ENCODE results near the gene HIVEP1.

The HIVEP1 gene

DNA sequence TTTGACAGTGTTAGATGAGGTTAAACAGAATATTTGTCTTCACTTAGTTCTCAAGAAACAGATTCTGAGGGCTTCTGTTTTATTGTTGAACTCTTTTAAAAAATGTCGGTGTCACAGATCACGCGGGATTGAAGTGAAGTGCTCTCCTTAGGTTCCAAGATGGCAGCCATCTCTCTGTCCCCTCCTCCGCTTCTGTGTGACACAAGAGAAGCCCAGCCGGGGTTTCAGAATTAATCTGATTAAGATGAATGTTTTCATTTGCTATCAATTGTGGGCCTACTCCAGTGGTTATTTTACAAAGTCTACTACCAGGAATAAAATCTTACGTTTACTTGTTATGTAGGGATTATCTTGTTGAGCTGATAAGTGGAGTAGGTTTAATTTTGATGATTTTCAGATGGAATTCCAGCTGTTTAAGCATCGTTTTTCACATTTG, 10.9 kb downstream of the HIVEP1 start:
- no peaks in the 10 kb centered on the region for H3K27me3 Mint-ChIP-seq
- no peak overlapping the region for H3K27ac Mint-ChIP-seq
- ATAC-seq, result no peak
- peaks cover 64% of the 10 kb centered on the region for H3K4me1 Mint-ChIP-seq
- H3K4me3 Mint-ChIP-seq, result no peak overlapping the region
- H3K36me3 Mint-ChIP-seq, result peaks cover 81% of the 10 kb centered on the region
- peaks cover 3% of the 10 kb centered on the region for H3K9me3 Mint-ChIP-seq

DNA sequence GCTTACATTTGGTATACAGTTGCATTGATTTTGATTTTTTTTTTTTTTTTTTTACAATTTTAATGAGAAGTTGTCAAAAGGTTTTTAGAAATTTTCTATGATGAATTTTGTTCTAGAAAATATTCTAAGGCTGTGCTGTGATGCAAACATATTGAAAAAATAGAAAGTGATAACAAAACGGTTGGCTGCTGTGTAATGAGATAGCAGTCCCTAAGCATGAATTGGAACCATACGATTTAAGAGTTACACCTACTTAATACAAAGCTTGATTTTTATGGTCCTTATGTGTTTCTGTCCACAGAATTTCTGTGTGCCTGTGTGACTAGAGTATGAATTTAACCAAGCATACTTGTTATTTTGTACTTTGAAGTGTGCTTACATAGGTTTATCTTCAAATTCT, 12.1 kb downstream of the HIVEP1 start:
- Mint-ChIP-seq H3K27me3 (no peaks in the 10 kb centered on the region), H3K9me3 (peaks cover 8% of the 10 kb centered on the region), H3K4me1 (peaks cover 59% of the 10 kb centered on the region), H3K4me3 (no peak overlapping the region), H3K27ac (no peak overlapping the region), H3K36me3 (peaks cover 81% of the 10 kb centered on the region)
- no peak for ATAC-seq

DNA sequence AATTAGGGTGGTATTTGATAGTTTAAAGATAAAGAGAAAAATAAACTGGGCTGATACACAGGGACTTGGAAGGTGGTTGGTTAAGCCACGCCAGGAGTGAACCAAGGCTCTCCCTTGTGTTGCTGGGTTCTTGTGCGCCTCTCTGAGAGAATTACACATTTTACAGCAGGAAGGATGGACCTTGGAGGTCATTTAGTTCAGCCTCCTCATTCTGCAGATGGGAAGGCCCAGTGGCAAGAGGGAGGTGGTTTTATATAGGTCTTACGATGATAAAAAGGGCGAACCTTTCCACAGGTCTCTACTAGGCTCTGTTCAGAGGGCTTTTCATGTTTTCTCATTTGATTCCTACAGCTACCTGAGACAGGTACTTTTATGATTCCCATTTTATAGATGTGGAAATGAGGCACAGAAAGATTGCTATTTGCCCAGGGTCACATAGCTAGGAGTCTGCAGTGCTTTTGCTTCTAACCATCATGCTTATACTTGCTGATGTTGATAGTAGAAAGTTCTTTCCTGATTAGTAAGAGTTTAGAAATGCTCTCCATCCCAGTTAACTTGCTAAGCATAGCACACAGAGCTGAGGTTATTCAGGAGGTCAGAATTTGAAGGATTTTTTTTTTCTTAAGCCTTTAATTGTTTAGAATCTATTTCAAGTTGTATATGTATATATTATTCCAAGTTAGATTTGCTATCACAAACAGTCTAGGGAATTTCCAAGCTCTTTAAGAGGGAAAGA, 12.8 kb downstream of the HIVEP1 start:
- Mint-ChIP-seq H3K4me1 (peaks cover 55% of the 10 kb centered on the region), H3K27ac (no peak overlapping the region), H3K4me3 (no peak overlapping the region), H3K27me3 (no peaks in the 10 kb centered on the region), H3K36me3 (peaks cover 81% of the 10 kb centered on the region), H3K9me3 (peaks cover 8% of the 10 kb centered on the region)
- no peak for ATAC-seq

DNA sequence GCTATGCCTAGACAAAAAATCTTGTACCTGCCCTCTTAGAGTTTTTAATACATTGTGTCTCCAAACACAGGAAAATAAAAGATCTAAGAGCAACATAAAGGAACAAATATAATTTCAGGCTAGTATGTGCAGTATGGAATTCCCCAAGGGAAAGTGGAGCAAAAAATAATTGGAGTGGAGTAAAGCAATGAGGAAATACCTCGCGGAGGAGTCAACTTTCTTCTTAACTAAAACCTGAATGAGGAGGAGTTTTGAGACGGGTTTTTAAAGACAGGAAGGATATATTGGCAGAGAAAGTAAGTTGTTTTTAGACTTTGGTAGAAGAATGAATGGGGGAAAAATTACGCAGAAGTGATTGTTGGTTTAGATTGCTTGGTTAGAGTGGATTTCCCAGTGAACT, 14.0 kb downstream of the HIVEP1 start:
- ATAC-seq, result no peak
- Mint-ChIP-seq H3K27ac (peak overlapping the region; percentile 29), H3K27me3 (no peaks in the 10 kb centered on the region), H3K9me3 (peaks cover 11% of the 10 kb centered on the region), H3K4me3 (peak overlapping the region; percentile 13), H3K36me3 (peaks cover 83% of the 10 kb centered on the region), H3K4me1 (peaks cover 52% of the 10 kb centered on the region)

DNA sequence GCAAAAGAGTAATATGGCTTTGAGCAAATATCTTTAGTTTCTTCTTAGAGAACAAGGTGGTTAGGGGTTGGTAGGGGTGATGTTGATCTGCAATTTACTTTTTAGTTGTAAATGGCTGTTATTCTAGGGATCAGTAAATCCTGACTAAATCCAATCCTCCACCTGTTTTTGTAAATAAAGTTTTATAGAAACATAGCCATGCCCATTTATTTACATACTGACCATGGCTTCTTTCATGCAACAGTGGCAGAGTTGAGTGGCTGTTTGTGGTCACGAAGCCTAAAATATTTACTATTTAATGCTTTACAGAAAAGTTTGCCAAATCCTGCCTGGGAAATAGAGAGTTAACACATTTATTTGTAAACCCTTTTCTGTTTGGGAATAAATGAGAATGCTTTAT, 14.7 kb downstream of the HIVEP1 start:
- Mint-ChIP-seq H3K36me3 (peaks cover 85% of the 10 kb centered on the region), H3K4me1 (peaks cover 55% of the 10 kb centered on the region), H3K27ac (peak overlapping the region; percentile 13), H3K9me3 (peaks cover 11% of the 10 kb centered on the region), H3K4me3 (no peak overlapping the region), H3K27me3 (no peaks in the 10 kb centered on the region)
- ATAC-seq, result no peak

DNA sequence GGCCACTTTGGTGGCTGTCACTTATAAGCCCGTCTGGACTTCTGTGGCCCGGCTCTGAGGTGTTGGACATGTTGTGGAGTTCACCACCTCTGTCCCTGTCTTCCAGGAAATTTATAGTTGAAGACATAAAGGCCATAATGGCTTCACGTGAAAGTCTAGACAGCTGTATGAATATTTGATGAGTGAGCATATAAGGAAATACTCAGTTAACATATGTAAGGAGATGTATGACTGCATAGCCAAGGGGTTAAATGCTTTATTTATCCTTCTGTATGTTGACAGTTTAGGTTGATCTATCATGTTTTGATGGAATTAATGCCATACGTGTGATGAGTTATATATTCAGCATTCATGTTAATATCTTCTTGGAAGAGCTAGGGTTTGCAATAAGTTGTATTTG, 16.1 kb downstream of the HIVEP1 start:
- Mint-ChIP-seq H3K36me3 (peaks cover 83% of the 10 kb centered on the region), H3K27ac (peak overlapping the region; percentile 13), H3K9me3 (peaks cover 11% of the 10 kb centered on the region), H3K4me1 (peaks cover 63% of the 10 kb centered on the region), H3K4me3 (no peak overlapping the region), H3K27me3 (no peaks in the 10 kb centered on the region)
- no peak for ATAC-seq

DNA sequence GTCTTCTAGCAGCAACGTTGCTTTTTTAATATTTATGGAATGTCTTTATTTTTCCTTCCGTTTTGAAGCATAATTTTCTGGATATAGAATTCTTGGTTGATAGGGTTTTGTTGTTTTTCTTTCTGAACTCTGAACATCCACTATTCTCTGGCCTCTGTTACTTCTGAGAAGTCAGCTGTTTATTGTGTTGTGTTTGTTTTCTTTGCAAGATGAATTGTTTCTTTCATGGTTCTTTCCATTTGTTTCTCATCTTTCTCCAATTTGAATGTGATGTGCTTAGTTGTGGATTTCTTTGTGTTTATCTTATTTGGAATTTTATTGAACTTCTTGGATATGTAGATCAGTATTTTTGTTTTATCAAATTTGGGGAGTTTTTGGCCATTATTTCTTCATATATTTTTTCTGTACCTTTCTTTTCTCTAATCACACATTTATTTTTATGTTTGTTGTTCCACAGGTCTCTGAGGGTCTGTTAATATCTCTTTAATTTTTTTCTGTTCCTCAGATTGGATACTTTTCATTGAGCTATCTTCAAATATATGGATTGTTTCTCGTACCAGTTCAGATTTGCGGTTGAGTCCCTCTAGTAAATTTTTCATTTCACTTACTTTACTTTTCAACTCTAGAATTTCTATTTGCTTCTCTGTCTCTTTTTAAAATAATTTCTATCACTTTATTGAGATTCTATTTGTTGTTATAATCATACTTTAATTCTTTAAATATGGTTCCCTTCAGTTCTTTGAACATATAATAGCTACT, 18.0 kb downstream of the HIVEP1 start:
- no peak for ATAC-seq
- Mint-ChIP-seq H3K27ac (no peak overlapping the region), H3K4me1 (peaks cover 74% of the 10 kb centered on the region), H3K9me3 (peaks cover 11% of the 10 kb centered on the region), H3K4me3 (no peak overlapping the region), H3K27me3 (no peaks in the 10 kb centered on the region), H3K36me3 (peaks cover 77% of the 10 kb centered on the region)

DNA sequence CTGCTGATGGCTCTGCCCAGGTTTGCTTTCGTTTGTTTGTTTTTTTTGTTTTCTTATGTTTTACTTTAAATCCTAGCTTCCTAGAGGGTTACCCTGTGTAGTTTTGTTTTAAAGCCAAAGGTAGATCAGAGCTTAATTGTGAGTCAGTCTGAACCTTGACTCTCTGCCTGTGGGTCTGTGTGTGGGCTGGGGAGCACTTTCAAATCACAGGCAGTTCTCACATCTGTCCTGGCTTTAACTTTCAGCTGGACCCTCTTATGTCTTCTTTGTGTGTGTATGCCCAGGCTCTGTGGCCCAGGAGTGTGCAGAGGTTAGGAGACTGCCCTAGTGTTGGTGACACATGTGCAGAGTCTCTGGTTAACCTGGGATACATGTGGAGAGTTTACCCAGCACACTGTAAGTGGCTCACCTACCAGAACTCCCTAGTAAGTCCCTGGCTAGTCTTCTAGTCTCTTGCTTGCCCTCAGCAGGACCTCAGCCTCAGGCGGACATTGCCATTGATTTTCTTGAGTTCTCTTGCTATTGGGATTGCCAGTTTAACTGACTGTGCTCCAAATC, 19.0 kb downstream of the HIVEP1 start:
- no peak overlapping the region for H3K27ac Mint-ChIP-seq
- peaks cover 73% of the 10 kb centered on the region for H3K4me1 Mint-ChIP-seq
- H3K27me3 Mint-ChIP-seq, result no peaks in the 10 kb centered on the region
- H3K9me3 Mint-ChIP-seq, result peaks cover 11% of the 10 kb centered on the region
- peaks cover 70% of the 10 kb centered on the region for H3K36me3 Mint-ChIP-seq
- no peak overlapping the region for H3K4me3 Mint-ChIP-seq
- no peak for ATAC-seq

DNA sequence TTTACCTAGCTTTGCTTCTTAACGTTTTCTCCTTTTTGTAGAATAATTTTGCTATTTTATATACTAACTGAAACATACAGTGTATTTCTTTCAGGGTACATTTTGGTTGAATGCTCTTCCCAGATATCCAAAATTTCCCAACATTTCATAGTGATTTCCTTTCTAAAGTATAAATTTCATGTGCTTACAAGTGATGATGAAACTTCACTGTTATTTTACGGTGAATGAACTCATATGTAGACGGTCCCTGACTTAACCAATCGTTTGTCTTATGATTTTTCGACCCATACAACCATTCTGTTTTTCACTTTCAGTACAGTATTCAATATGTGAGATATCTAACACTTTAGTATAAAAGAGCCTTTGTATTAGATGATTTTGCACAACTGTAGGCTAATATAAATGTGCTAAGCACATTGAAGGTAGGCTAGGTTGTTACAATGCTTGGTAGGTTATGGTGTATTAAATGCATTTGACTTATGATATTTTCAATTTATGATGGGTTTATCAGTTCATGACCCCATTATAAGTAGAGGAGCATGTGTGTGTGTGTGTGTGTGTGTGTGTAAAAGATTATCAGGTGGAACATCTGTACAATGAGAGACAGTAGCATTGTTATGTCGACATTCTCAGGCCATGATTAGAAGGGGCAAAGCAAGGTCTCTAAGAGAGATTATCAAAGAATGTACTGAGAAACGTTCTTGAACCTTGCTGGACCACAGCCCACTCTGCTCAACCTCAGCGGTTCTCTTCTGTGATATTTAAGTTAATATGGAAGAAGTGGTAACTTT, 20.9 kb downstream of the HIVEP1 start:
- no peaks in the 10 kb centered on the region for H3K27me3 Mint-ChIP-seq
- no peak overlapping the region for H3K27ac Mint-ChIP-seq
- no peak for ATAC-seq
- peaks cover 71% of the 10 kb centered on the region for H3K4me1 Mint-ChIP-seq
- peaks cover 64% of the 10 kb centered on the region for H3K36me3 Mint-ChIP-seq
- peaks cover 8% of the 10 kb centered on the region for H3K9me3 Mint-ChIP-seq
- no peak overlapping the region for H3K4me3 Mint-ChIP-seq

DNA sequence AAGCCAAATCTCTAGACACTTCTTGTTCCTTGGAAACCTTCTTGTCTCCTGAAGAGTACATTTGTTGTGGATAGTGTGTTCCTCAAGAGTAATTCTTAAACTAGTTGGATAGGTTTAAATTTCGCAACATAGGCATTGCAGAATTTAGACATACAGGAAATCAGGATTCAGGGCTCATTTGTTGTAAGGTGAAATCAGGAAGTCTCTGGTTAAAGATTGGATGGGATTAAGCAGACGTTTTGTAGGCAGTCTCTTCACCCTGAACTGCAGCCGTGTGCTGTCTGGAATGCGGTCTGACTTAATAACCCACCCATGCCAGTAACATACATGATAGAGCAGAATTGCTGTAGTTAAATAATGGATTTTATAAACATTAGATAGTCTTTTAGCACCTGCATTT, 21.7 kb downstream of the HIVEP1 start:
- H3K4me1 Mint-ChIP-seq, result peaks cover 73% of the 10 kb centered on the region
- no peaks in the 10 kb centered on the region for H3K27me3 Mint-ChIP-seq
- H3K36me3 Mint-ChIP-seq, result peaks cover 62% of the 10 kb centered on the region
- ATAC-seq, result no peak
- H3K9me3 Mint-ChIP-seq, result peaks cover 6% of the 10 kb centered on the region
- H3K27ac Mint-ChIP-seq, result peak overlapping the region; percentile 36
- no peak overlapping the region for H3K4me3 Mint-ChIP-seq

DNA sequence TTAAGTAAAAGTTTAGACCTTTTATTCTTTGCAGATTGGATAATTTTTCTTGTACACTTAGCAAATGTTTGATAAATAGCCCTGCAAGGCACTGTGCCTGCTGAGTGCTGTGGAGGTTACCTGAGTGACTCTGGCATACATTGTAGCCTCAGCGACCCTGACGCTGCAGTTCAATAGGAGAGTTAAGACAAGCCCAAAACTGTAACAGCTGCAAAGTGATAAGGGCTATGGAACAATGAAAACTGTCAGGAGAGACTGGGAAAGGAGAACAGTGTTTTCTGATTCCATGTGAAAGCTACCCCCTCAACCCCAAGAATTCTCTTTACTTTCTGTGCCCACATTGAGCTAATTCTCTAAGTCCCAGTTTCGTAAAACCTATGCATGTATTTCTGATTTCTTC, 22.2 kb downstream of the HIVEP1 start:
- no peak overlapping the region for H3K4me3 Mint-ChIP-seq
- H3K9me3 Mint-ChIP-seq, result peaks cover 6% of the 10 kb centered on the region
- H3K27ac Mint-ChIP-seq, result peak overlapping the region; percentile 36
- peaks cover 62% of the 10 kb centered on the region for H3K36me3 Mint-ChIP-seq
- peaks cover 78% of the 10 kb centered on the region for H3K4me1 Mint-ChIP-seq
- ATAC-seq, result no peak
- H3K27me3 Mint-ChIP-seq, result no peaks in the 10 kb centered on the region

DNA sequence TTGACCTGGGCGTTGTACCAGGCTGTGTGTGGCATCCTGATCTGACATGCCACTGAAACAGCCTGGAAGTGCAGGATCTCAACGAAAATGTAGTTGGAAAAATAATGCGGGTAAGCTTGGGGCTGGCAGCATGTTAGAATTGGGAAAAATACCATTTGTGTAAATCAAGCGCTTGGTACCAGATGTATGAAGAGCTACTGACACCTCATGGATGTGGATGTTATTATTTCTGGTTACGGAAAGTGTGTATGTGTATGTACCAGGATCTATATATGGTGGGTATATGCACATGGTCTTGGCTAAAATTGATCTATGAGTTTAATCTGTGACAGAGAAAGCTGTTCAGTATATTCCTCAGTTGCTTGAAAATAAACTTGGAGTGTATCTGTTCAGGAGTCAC, 22.7 kb downstream of the HIVEP1 start:
- Mint-ChIP-seq H3K9me3 (peaks cover 6% of the 10 kb centered on the region), H3K27ac (peak overlapping the region; percentile 36), H3K4me1 (peaks cover 83% of the 10 kb centered on the region), H3K27me3 (no peaks in the 10 kb centered on the region), H3K36me3 (peaks cover 62% of the 10 kb centered on the region), H3K4me3 (no peak overlapping the region)
- ATAC-seq, result no peak

DNA sequence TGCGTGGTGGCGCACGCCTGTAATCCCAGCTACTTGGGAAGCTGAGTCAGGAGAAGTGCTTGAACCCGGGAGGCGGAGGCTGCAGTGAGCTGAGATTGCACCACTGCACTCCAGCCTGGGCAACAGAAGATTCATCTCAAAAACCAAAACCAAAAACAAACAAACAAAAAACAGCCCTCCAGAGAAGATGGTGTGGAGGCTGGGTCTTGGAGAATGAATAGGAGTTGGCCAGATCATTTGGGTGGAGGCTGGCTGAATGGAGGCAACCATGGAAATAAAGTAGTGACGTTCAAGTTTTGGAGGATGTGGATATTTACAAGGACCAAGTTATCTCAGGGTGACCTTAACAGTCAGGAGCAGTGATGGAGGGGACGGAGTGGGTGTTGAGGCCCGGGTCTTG, 24.7 kb downstream of the HIVEP1 start:
- H3K27me3 Mint-ChIP-seq, result no peaks in the 10 kb centered on the region
- H3K27ac Mint-ChIP-seq, result peak overlapping the region; percentile 81
- peaks cover 53% of the 10 kb centered on the region for H3K36me3 Mint-ChIP-seq
- ATAC-seq, result no peak
- peaks cover 73% of the 10 kb centered on the region for H3K4me1 Mint-ChIP-seq
- no peak overlapping the region for H3K4me3 Mint-ChIP-seq
- peaks cover 3% of the 10 kb centered on the region for H3K9me3 Mint-ChIP-seq

DNA sequence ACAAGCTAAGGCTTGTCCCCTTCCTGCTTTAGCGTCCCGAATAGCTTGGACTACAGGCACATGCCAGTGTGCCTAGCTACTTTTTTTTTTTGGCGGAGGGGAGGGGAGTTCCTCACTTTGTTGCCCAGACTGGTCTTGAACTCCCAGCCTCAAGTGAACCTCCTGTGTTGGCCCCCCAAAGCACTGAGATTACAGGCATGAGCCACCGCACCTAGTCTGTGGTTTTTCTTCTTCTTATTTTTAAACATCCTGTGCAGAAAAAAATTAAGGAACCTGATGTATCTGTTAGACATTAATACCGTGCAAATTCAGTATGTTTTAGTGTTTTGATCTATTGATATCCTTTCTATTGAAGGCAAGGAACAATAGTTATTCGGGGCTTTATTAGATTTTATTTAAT, 25.7 kb downstream of the HIVEP1 start:
- ATAC-seq, result peak; percentile 60
- H3K4me3 Mint-ChIP-seq, result peak overlapping the region; percentile 31
- peaks cover 48% of the 10 kb centered on the region for H3K36me3 Mint-ChIP-seq
- H3K27ac Mint-ChIP-seq, result peak overlapping the region; percentile 81
- peaks cover 68% of the 10 kb centered on the region for H3K4me1 Mint-ChIP-seq
- H3K9me3 Mint-ChIP-seq, result peaks cover 3% of the 10 kb centered on the region
- H3K27me3 Mint-ChIP-seq, result no peaks in the 10 kb centered on the region
